Spleen (tissue), 11 donors: ENCODE measurements around the gene COL27A1. TPM values are rescaled to one million over a fixed set of nuclear protein-coding genes. Genes with fewer than 3 reads are reported as not detected.

ENCODE experiments used
- DNase-seq: peaks from one replicate; pipeline ENCODE4 v3.0.0-alpha.2; 2020
- H3K27ac ChIP-seq, 8 donors: fragments of 200-600 bp; sonication (generic) in 7 of 8; 1 replicate in 4 of 8; 2 replicates in 4 of 8; pipeline versions ENCODE4 v1.5.0 to v1.8.0; 2016 to 2021; ENCODE audit warnings: inconsistent platforms in 4 of 8, mild to moderate bottlenecking in 4 of 8, moderate library complexity in 1 of 8
- H3K27me3 ChIP-seq, 7 donors: fragments of 200-600 bp; sonication (generic) in 6 of 7; replicated peaks in 1 of 7; 1 replicate in 4 of 7; 2 replicates in 3 of 7; pipeline versions ENCODE4 v1.5.0 to v1.8.0; 2016 to 2021; ENCODE audit warnings: inconsistent platforms in 3 of 7, mild to moderate bottlenecking in 1 of 7
- H3K36me3 ChIP-seq, 6 donors: fragments of 200-600 bp; sonication (generic) in 5 of 6; 1 replicate in 4 of 6; 2 replicates in 2 of 6; pipeline versions ENCODE4 v1.5.0 to v1.8.0; 2016 to 2021; ENCODE audit warnings: inconsistent platforms in 2 of 6
- H3K4me1 ChIP-seq, 6 donors: fragments of 200-600 bp; sonication (generic) in 5 of 6; 1 replicate in 3 of 6; 2 replicates in 3 of 6; pipeline versions ENCODE4 v1.5.0 to v1.8.0; 2016 to 2021; ENCODE audit warnings: inconsistent platforms in 3 of 6
- H3K4me3 ChIP-seq, 8 donors: fragments of 200-600 bp; sonication (generic) in 7 of 8; 1 replicate in 4 of 8; 2 replicates in 4 of 8; pipeline versions ENCODE4 v1.5.0 to v1.8.0; 2016 to 2021; ENCODE audit warnings: inconsistent platforms in 4 of 8, mild to moderate bottlenecking in 4 of 8, moderate library complexity in 2 of 8
- H3K9me3 ChIP-seq, 8 donors: fragments of 200-600 bp; sonication (generic) in 7 of 8; 1 replicate in 4 of 8; 2 replicates in 4 of 8; pipeline versions ENCODE4 v1.5.0 to v1.8.0; 2016 to 2021; ENCODE audit warnings: inconsistent platforms in 4 of 8
- POLR2A ChIP-seq, 3 donors: fragments of 450-650 bp; IDR thresholded peaks; one replicate each; pipeline ENCODE4 v1.5.1; 2017; ENCODE audit warnings: antibody characterized with exemption in 3 of 3, mild to moderate bottlenecking in 1 of 3
- POLR2AphosphoS5 ChIP-seq, 3 donors: sonication (generic); formaldehyde crosslinking; IDR thresholded peaks; one replicate each; pipeline ENCODE4 v1.5.1; 2017; ENCODE audit warnings: antibody characterized with exemption in 3 of 3
- WGBS, 5 donors: extraction: QIAGEN DNeasy Blood & Tissue Kit in 3 of 5; methylation state at CpG; one replicate each; pipeline versions ENCODE4 v1.1.5 to v1.1.7; 2013 to 2018; 5-methylcytosine and 5-hydroxymethylcytosine counted together
- intact Hi-C: fragments of 100-400 bp; cut with DNase I; formaldehyde crosslinking; loops from one replicate; pipeline ENCODE4 v1.15.0; 2023; ENCODE audit warnings: low total_unique reads
- polyA plus RNA-seq, 3 donors: library from polyadenylated mRNA; stranded (reverse); fragments of 200-250 nt; gene quantifications; one replicate each; pipeline ENCODE4 v1.2.1, GENCODE V29; 2013
- total RNA-seq, 7 donors: library from RNA; depleted of rRNA in 3 of 7; stranded (reverse); fragments of >200 nt in 3 of 7; fragmentation: NEBNext Ultra II Directional in 4 of 7; extraction: Animal tissue kit (Norgen Biotek cat#: 25700) in 4 of 7; gene quantifications; one replicate each; pipeline versions ENCODE4 v1.1.0 to v1.2.1, GENCODE V29; 2016 to 2021
- TF ChIP-seq, protein P1 (sequence below), 11 experiments: fragments of 200-600 bp in 7 of 11; fragments of 450-650 bp in 4 of 11; sonication (generic) in 4 of 11; IDR thresholded peaks in 8 of 11; conservative IDR thresholded peaks in 3 of 11; 1 replicate in 7 of 11; 2 replicates in 4 of 11; pipeline versions ENCODE4 v1.4.0 to v1.8.0; 2016 to 2021; ENCODE audit warnings: antibody characterized with exemption in 11 of 11, inconsistent platforms in 4 of 11, mild to moderate bottlenecking in 1 of 11
- donor health status: healthy with polysubstance abuse.
- donor health status: DM: no; HTN: no; CAD: no; lungs with moderate emphysema.
- donor health status: DM: no; HTN: no; CAD: no.
- donor health status: Bipolar disorder and iron deficiency.
- donor health status: healthy.
- donor health status: DM: no; HTN: no; CAD: no.
- donor health status: DM: yes; HTN: yes; CAD: no.

The COL27A1 gene
- total and polyA plus RNA-seq, 10 donors = 2.1 to 23.4 (median 6.1) TPM

DNA sequence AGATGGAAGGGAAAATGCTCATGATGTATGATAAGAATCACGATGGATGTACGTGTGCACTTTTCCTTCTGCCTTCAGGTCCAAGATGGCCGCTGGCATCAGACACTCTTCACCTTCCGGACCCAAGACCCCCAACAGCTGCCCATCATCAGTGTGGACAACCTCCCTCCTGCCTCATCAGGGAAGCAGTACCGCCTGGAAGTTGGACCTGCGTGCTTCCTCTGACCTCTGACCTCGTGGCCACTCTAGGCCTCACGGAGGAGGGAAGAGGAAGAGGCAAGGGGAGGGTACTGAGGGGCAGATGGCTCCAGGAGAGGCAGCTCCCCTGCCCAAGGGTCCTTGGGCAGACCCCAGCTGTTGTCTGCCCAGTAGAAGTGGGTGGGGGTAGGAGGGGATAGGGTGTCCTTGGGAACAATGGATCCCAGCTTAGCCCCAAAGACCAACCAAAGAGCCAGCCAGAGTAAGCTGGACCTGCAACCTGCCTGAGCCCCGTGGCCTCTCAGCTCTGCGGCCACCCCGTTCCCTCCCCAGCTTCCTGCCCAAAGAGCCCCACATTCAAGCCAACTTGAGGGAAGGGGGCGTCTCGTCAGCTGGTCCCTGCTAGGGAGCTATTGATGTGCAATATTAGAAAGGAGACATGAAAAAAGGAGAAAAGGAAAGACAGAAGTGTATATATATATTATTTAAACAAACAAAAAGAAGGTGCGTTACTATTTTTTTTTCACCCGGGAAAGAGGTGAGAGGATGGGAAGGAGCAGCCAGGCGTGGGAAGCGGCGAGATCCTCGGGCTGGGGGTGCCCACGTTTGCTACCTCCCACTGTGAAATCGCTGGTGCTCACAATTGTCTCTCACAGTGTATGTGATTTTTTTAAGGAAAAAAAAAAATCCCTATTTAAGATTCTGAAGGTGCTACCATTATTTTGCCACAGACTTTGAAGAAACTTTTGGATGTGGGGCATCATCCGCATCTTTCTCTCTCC lies 155.4 kb downstream of the COL27A1 start:
- TF ChIP-seq POLR2A (IDR thresholded peaks at IDR 0.05) (no peak), POLR2AphosphoS5 (IDR thresholded peaks at IDR 0.05) (no peak)
- TF ChIP-seq, protein P1, sequence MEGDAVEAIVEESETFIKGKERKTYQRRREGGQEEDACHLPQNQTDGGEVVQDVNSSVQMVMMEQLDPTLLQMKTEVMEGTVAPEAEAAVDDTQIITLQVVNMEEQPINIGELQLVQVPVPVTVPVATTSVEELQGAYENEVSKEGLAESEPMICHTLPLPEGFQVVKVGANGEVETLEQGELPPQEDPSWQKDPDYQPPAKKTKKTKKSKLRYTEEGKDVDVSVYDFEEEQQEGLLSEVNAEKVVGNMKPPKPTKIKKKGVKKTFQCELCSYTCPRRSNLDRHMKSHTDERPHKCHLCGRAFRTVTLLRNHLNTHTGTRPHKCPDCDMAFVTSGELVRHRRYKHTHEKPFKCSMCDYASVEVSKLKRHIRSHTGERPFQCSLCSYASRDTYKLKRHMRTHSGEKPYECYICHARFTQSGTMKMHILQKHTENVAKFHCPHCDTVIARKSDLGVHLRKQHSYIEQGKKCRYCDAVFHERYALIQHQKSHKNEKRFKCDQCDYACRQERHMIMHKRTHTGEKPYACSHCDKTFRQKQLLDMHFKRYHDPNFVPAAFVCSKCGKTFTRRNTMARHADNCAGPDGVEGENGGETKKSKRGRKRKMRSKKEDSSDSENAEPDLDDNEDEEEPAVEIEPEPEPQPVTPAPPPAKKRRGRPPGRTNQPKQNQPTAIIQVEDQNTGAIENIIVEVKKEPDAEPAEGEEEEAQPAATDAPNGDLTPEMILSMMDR (IDR thresholded peaks at IDR 0.05 in 8 of 11, conservative IDR thresholded peaks at IDR 0.05 in 3 of 11) = no peak
- 83 to 88% (median 85%) methylated on average over 22 of the region's 22 CpGs for WGBS, 5 donors
- peak; percentile 51 for DNase-seq

DNA sequence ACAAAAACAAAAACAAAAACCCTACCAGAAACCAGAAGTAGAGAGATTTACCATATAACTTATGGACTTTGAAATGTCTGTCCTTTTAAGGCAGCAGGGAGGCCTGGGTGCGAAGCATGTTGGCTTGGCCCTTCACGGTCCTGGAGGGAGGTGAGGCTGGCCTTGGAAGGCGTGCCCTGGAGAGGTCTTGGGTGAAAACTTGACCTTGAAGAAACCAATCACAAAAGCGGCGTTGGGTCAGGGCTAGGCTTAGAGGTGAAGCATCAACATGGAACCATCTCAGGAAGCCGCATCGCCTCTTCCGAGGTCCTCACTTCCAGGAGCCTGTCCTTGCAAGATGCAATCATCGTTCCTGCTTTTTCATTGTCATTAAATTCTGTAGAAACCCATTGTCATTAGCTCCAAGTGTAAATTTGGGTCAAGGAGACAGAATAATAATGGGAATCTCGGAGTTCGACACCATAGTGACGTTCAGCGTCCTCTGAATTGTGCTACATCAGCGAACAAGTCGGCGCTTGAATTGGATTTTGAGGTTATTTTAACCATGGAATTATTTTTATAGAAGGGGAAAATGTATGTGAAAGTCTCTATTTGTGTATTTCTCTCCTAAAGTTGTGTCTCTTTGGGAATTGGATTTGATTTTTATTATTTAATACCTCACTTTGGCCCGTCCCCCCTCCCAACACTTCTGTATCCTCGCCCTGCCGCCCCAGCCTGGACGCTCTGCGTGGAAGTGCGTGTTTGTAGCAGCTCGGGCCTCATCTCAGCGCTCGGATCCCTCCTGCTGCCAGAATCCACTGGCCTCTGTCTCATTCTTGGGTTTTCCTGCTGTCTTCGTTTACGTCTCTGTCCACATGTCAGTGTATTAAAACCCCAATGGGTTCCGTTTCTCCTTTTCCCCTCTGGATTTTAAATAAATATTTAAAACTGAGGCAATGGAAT lies 156.5 kb downstream of the COL27A1 start:
- no peak overlapping the region for H3K4me3 ChIP-seq
- intact Hi-C loops = no loop called here
- no peaks in the 10 kb centered on the region for H3K27me3 ChIP-seq
- peak; percentile 50 for DNase-seq
- H3K9me3 ChIP-seq = peaks cover 0 to 3% (median 0%) of the 10 kb centered on the region in 8 donors
- no peak for TF ChIP-seq POLR2AphosphoS5 (IDR thresholded peaks at IDR 0.05)
- TF ChIP-seq, protein P1 (IDR thresholded peaks at IDR 0.05 in 8 of 11, conservative IDR thresholded peaks at IDR 0.05 in 3 of 11) = no peak
- no peak for TF ChIP-seq POLR2A (IDR thresholded peaks at IDR 0.05)
- no peaks in the 10 kb centered on the region for H3K36me3 ChIP-seq
- 91 to 95% (median 94%) methylated on average over 28 of the region's 28 CpGs for WGBS, 5 donors
- H3K4me1 ChIP-seq = peaks cover 0 to 13% (median 0%) of the 10 kb centered on the region in 6 donors
- no peak overlapping the region for H3K27ac ChIP-seq

More for the DNA sequence above, 155.4 kb downstream of the COL27A1 start:
- intact Hi-C loops = no loop called here
- no peaks in the 10 kb centered on the region for H3K36me3 ChIP-seq
- H3K9me3 ChIP-seq = peaks cover 0 to 3% (median 0%) of the 10 kb centered on the region in 8 donors
- H3K4me1 ChIP-seq = peaks cover 0 to 7% (median 2%) of the 10 kb centered on the region in 6 donors
- H3K27me3 ChIP-seq = peaks cover 0 to 5% (median 0%) of the 10 kb centered on the region in 7 donors
- H3K27ac ChIP-seq = no peak overlapping the region
- no peak overlapping the region for H3K4me3 ChIP-seq

DNA sequence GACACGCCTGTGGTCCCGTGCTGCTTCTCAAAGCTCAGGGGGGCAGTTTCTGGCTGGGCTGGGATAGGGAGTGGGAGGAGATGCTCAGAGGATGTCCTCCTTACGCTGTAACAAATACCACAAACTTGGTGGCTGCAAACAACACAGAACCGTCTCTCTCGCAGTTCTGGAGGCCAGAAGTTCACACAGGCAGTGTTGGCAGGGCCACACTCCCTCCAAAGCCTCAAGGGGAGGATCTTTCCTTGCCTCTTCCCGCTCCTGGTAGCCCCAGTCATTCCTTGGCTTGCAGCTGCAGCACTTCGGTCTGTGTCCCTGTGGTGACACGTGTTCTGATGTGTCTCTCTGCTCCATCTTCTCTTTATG lies 157.2 kb downstream of the COL27A1 start:
- Histone ChIP-seq H3K4me1 (peaks cover 0 to 20% (median 0%) of the 10 kb centered on the region in 6 donors), H3K27me3 (no peaks in the 10 kb centered on the region), H3K27ac (no peak overlapping the region), H3K4me3 (no peak overlapping the region), H3K9me3 (peaks cover 0 to 3% (median 0%) of the 10 kb centered on the region in 8 donors), H3K36me3 (no peaks in the 10 kb centered on the region)
- WGBS, 5 donors = 80 to 83% (median 80%) methylated on average over 8 of the region's 8 CpGs
- DNase-seq = peak; percentile 47
- no peak for TF ChIP-seq POLR2AphosphoS5 (IDR thresholded peaks at IDR 0.05)
- TF ChIP-seq, protein P1 (IDR thresholded peaks at IDR 0.05 in 8 of 11, conservative IDR thresholded peaks at IDR 0.05 in 3 of 11) = no peak
- no peak for TF ChIP-seq POLR2A (IDR thresholded peaks at IDR 0.05)
- intact Hi-C loops = no loop called here
